Memory B cell (primary cell): Measurements from ENCODE around the gene BLTP2.
"Not testable (repeated sequence)": the region's sequence is repeated elsewhere in the genome, so short reads cannot be mapped to it uniquely, and the experiment has no call there.

Experiments
- ATAC-seq: fragments of 150-1000 bp; cut with Tn5 transposase; 2 replicates; pipeline ENCODE4 v1.10.0; 2021; ENCODE audit warnings: low read depth, mild to moderate bottlenecking, moderate library complexity
- DNase-seq, 2 donors: peaks; one replicate each; pipeline ENCODE4 v3.0.0; 2022; ENCODE audit warnings: low spot score in 2 of 2
- H3K27ac Mint-ChIP-seq: one replicate; pipeline ENCODE4 v1.8.0; 2022; ENCODE audit warnings: mild to moderate bottlenecking, moderate library complexity, mixed read lengths
- H3K27me3 Mint-ChIP-seq: one replicate; pipeline ENCODE4 v1.8.0; 2022; ENCODE audit warnings: mixed read lengths
- H3K36me3 Mint-ChIP-seq: one replicate; pipeline ENCODE4 v1.8.0; 2022; ENCODE audit warnings: mild to moderate bottlenecking, mixed read lengths
- H3K4me1 Mint-ChIP-seq: one replicate; pipeline ENCODE4 v1.8.0; 2022; ENCODE audit warnings: mixed read lengths
- H3K4me3 Mint-ChIP-seq: one replicate; pipeline ENCODE4 v1.8.0; 2022; ENCODE audit warnings: mild to moderate bottlenecking, moderate library complexity, mixed read lengths
- H3K9me3 Mint-ChIP-seq: one replicate; pipeline ENCODE4 v1.8.0; 2022; ENCODE audit warnings: mixed read lengths

The BLTP2 gene

GRCh38 chr17:28661635-28662526, 16.9 kb upstream of the BLTP2 start, which contains the start of the genes SDF2 and SUPT6H:
Gene SDF2 (minus strand): TSS chr17:28661906. CDS start chr17:28661876, 30 bp downstream.
Gene SUPT6H (plus strand): TSS chr17:28662205. CDS start chr17:28673402, 11,197 bp downstream.
- ATAC-seq, result peak; percentile 85
- Mint-ChIP-seq H3K27ac (peak within 1 kb of the TSS; percentile 100), H3K4me3 (peak within 1 kb of the TSS; percentile 100), H3K36me3 (peaks cover 16% of the 10 kb centered on the region), H3K27me3 (no peaks in the 10 kb centered on the region), H3K4me1 (peaks cover 38% of the 10 kb centered on the region), H3K9me3 (no peaks in the 10 kb centered on the region)
- peak; percentile 90 to 96 for DNase-seq

GRCh38 chr17:28659497-28659881, 14.5 kb upstream of the BLTP2 start:
- H3K4me1 Mint-ChIP-seq, result peaks cover 32% of the 10 kb centered on the region
- not testable (repeated sequence) for H3K27ac Mint-ChIP-seq, DNase-seq, ATAC-seq, H3K4me3 Mint-ChIP-seq, H3K9me3 Mint-ChIP-seq, H3K27me3 Mint-ChIP-seq
- H3K36me3 Mint-ChIP-seq, result peaks cover 13% of the 10 kb centered on the region

GRCh38 chr17:28658766-28659496, 14.0 kb upstream of the BLTP2 start:
- not testable (repeated sequence) for DNase-seq, H3K9me3 Mint-ChIP-seq, H3K4me3 Mint-ChIP-seq, H3K27ac Mint-ChIP-seq, ATAC-seq, H3K27me3 Mint-ChIP-seq
- H3K36me3 Mint-ChIP-seq, result peaks cover 11% of the 10 kb centered on the region
- peaks cover 29% of the 10 kb centered on the region for H3K4me1 Mint-ChIP-seq

GRCh38 chr17:28658342-28658741, 13.4 kb upstream of the BLTP2 start:
- peaks cover 11% of the 10 kb centered on the region for H3K36me3 Mint-ChIP-seq
- H3K9me3 Mint-ChIP-seq, DNase-seq, H3K4me3 Mint-ChIP-seq, ATAC-seq, H3K27ac Mint-ChIP-seq, H3K27me3 Mint-ChIP-seq: not testable (repeated sequence)
- H3K4me1 Mint-ChIP-seq, result peaks cover 25% of the 10 kb centered on the region

- H3K4me1 Mint-ChIP-seq, result peaks cover 19% of the 10 kb centered on the region
- H3K27ac Mint-ChIP-seq, result no peak overlapping the region
- DNase-seq (no peak), ATAC-seq (no peak)
- no peaks in the 10 kb centered on the region for H3K27me3 Mint-ChIP-seq
- H3K36me3 Mint-ChIP-seq, result peaks cover 11% of the 10 kb centered on the region
- H3K9me3 Mint-ChIP-seq, result no peaks in the 10 kb centered on the region
- no peak overlapping the region for H3K4me3 Mint-ChIP-seq
Measured at GRCh38 chr17:28657756-28658155, 12.8 kb upstream of the BLTP2 start.

- DNase-seq (no peak), ATAC-seq (no peak)
- Mint-ChIP-seq H3K36me3 (peaks cover 16% of the 10 kb centered on the region), H3K9me3 (no peaks in the 10 kb centered on the region), H3K4me3 (no peak overlapping the region), H3K27ac (no peak overlapping the region), H3K4me1 (peaks cover 10% of the 10 kb centered on the region), H3K27me3 (no peaks in the 10 kb centered on the region)
Measured at GRCh38 chr17:28655160-28655559, 10.2 kb upstream of the BLTP2 start.

GRCh38 chr17:28648698-28649097, 3.7 kb upstream of the BLTP2 start:
- H3K9me3 Mint-ChIP-seq, result no peaks in the 10 kb centered on the region
- peaks cover 22% of the 10 kb centered on the region for H3K4me1 Mint-ChIP-seq
- peaks cover 11% of the 10 kb centered on the region for H3K36me3 Mint-ChIP-seq
- no peaks in the 10 kb centered on the region for H3K27me3 Mint-ChIP-seq
- DNase-seq (no peak), ATAC-seq (no peak)
- no peak overlapping the region for H3K27ac Mint-ChIP-seq
- H3K4me3 Mint-ChIP-seq, result no peak overlapping the region

GRCh38 chr17:28646039-28646754, 1.2 kb upstream of the BLTP2 start:
- Mint-ChIP-seq H3K36me3 (peaks cover 15% of the 10 kb centered on the region), H3K4me1 (peaks cover 27% of the 10 kb centered on the region), H3K9me3 (no peaks in the 10 kb centered on the region), H3K27me3 (no peaks in the 10 kb centered on the region), H3K4me3 (peak overlapping the region; percentile 91), H3K27ac (peak overlapping the region; percentile 94)
- ATAC-seq (no peak), DNase-seq (no peak)

GRCh38 chr17:28645576-28645939, 600 bp upstream of the BLTP2 start:
- H3K4me3 Mint-ChIP-seq, result peak overlapping the region; percentile 91
- ATAC-seq (no peak), DNase-seq (no peak)
- H3K27ac Mint-ChIP-seq, result peak overlapping the region; percentile 94
- H3K9me3 Mint-ChIP-seq, result no peaks in the 10 kb centered on the region
- peaks cover 27% of the 10 kb centered on the region for H3K4me1 Mint-ChIP-seq
- no peaks in the 10 kb centered on the region for H3K27me3 Mint-ChIP-seq
- peaks cover 15% of the 10 kb centered on the region for H3K36me3 Mint-ChIP-seq

- peak overlapping the region; percentile 94 for H3K27ac Mint-ChIP-seq
- H3K4me1 Mint-ChIP-seq, result peaks cover 30% of the 10 kb centered on the region
- H3K27me3 Mint-ChIP-seq, result no peaks in the 10 kb centered on the region
- ATAC-seq (no peak), DNase-seq (peak; percentile 23 to 27)
- H3K4me3 Mint-ChIP-seq, result peak overlapping the region; percentile 91
- peaks cover 24% of the 10 kb centered on the region for H3K36me3 Mint-ChIP-seq
- H3K9me3 Mint-ChIP-seq, result no peaks in the 10 kb centered on the region
Measured at GRCh38 chr17:28643983-28644786, 773 bp downstream of the BLTP2 start.

GRCh38 chr17:28641579-28641978, 3.4 kb downstream of the BLTP2 start:
- Mint-ChIP-seq H3K27ac (no peak overlapping the region), H3K4me1 (peaks cover 28% of the 10 kb centered on the region), H3K9me3 (no peaks in the 10 kb centered on the region), H3K27me3 (no peaks in the 10 kb centered on the region), H3K4me3 (no peak overlapping the region), H3K36me3 (peaks cover 33% of the 10 kb centered on the region)
- ATAC-seq, result no peak
- DNase-seq, result no peak

- H3K4me1 Mint-ChIP-seq, result peaks cover 16% of the 10 kb centered on the region
- no peak for DNase-seq
- no peak overlapping the region for H3K4me3 Mint-ChIP-seq
- no peaks in the 10 kb centered on the region for H3K9me3 Mint-ChIP-seq
- H3K27me3 Mint-ChIP-seq, result no peaks in the 10 kb centered on the region
- ATAC-seq, result no peak
- no peak overlapping the region for H3K27ac Mint-ChIP-seq
- H3K36me3 Mint-ChIP-seq, result peaks cover 52% of the 10 kb centered on the region
Measured at GRCh38 chr17:28635506-28635905, 9.5 kb downstream of the BLTP2 start.

GRCh38 chr17:28634206-28634865, 10.6 kb downstream of the BLTP2 start:
- Mint-ChIP-seq H3K36me3 (peaks cover 44% of the 10 kb centered on the region), H3K4me3 (no peak overlapping the region), H3K27ac (no peak overlapping the region), H3K4me1 (peaks cover 14% of the 10 kb centered on the region), H3K9me3 (no peaks in the 10 kb centered on the region), H3K27me3 (no peaks in the 10 kb centered on the region)
- DNase-seq, result no peak
- no peak for ATAC-seq
